ENCODE results near the gene UBAP1L.

DNA sequence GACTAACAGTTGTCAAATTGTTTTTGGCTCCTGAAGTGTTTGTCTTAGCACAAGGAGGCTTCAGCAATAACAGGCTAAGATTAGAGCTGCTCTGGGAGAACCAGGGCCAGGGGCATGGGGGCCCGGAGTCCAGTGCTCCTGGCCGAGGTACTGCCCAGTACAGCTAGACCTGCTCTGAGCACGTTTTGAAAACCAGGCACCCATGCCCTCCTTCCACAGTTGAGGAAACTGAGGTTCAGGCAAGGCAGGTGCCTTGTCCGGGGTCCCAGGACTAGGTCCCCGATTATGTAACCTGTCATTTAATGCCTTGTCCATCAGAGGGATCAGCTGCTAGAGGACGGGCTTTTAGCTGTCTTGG lies 19.3 kb downstream of the UBAP1L start:
- TF ChIP-seq, protein P1, sequence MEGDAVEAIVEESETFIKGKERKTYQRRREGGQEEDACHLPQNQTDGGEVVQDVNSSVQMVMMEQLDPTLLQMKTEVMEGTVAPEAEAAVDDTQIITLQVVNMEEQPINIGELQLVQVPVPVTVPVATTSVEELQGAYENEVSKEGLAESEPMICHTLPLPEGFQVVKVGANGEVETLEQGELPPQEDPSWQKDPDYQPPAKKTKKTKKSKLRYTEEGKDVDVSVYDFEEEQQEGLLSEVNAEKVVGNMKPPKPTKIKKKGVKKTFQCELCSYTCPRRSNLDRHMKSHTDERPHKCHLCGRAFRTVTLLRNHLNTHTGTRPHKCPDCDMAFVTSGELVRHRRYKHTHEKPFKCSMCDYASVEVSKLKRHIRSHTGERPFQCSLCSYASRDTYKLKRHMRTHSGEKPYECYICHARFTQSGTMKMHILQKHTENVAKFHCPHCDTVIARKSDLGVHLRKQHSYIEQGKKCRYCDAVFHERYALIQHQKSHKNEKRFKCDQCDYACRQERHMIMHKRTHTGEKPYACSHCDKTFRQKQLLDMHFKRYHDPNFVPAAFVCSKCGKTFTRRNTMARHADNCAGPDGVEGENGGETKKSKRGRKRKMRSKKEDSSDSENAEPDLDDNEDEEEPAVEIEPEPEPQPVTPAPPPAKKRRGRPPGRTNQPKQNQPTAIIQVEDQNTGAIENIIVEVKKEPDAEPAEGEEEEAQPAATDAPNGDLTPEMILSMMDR (IDR thresholded peaks at IDR 0.05), result no peak
- no peak for TF ChIP-seq TCF7L2 (IDR thresholded peaks at IDR 0.05; ENCODE audit: low read depth, low read length)
- no peak for TF ChIP-seq REST (IDR thresholded peaks at IDR 0.05; ENCODE audit: insufficient read depth in 1 of 2, low read depth in 2 of 2, low read length in 1 of 2)
- TF ChIP-seq POLR2AphosphoS5 (IDR thresholded peaks at IDR 0.05; ENCODE audit: low read depth, low read length), result no peak

All from Panc1 (cell line).